ENCODE measurements around the gene LAMA3. TPM values are rescaled to one million over a fixed set of nuclear protein-coding genes. Genes with fewer than 3 reads are reported as not detected.

Gene LAMA3
- total RNA-seq, 1 donor from 2014 or later = 106 TPM

DNA sequence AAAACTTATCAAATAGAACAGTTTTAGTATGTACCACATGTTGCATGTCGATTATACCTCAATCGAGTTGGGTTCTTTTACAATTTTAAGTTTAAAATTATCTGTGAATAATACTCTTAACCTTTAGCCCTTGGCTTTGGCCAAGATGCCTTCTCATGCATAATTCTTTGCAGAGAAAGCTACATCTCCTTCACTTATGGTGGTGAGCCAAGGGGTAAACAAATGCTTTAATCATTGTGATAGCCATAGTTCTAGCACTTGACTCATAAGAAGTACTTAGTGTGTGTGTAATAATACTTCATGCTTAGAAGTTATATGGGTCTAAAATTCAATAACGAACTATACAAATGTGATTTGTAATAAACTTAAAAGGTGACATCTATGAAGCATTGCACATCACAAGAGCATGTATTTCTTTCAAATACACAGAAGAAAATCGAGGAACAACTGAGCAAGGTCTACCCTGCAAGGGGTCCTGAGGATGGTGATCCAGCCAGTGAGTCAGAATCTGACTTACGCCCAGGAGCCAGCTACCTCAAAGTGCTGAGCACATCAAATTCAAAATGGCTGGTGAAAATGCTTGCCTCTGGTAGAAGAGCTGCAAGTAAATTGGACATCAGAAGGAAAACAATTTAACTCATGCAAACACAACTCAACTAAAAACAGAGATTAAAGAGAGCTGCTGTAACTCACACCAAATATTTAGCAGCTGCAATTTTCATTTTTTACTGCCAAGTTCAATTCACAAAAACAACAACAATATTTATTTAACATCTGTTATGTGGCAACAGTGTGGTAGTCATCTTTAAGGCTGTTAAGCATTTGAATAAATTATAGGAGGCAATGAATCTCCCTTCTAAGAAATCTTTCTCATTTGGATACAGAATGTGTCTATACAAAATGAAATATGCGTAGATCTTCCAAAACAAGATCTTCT lies 301.5 kb downstream of the LAMA3 start:
- intact Hi-C loops (cut with DNase I) = no loop called here
- Histone ChIP-seq H3K4me3 (no peak overlapping the region), H3K36me3 (no peaks in the 10 kb centered on the region)

GRCh38 chr18:23992089-23992940 lies 303.1 kb downstream of the LAMA3 start:
- H3K27ac ChIP-seq = peak overlapping the region; percentile 1
- intact Hi-C loops (cut with DNase I) = no loop called here

More for the DNA sequence above, 301.5 kb downstream of the LAMA3 start:
- H3K4me1 ChIP-seq = peaks cover 11% of the 10 kb centered on the region
- H3K9me3 ChIP-seq = no peaks in the 10 kb centered on the region
- no peaks in the 10 kb centered on the region for H3K27me3 ChIP-seq
- H3K27ac ChIP-seq = no peak overlapping the region
- no peak for DNase-seq (ENCODE audit: extremely low spot score in 2 of 2)
- TF ChIP-seq CTCF (IDR thresholded peaks at IDR 0.05) = no peak

GRCh38 chr18:23992941-23993280 lies 303.7 kb downstream of the LAMA3 start:
- Histone ChIP-seq H3K9me3 (no peaks in the 10 kb centered on the region), H3K27ac (peak overlapping the region; percentile 1), H3K27me3 (no peaks in the 10 kb centered on the region), H3K36me3 (no peaks in the 10 kb centered on the region), H3K4me1 (peaks cover 15% of the 10 kb centered on the region), H3K4me3 (no peak overlapping the region)
- no peak for TF ChIP-seq CTCF (IDR thresholded peaks at IDR 0.05)
- no peak for TF ChIP-seq POLR2A (IDR thresholded peaks at IDR 0.05)
- no peak for TF ChIP-seq POLR2AphosphoS5 (IDR thresholded peaks at IDR 0.05; ENCODE audit: insufficient read depth in 1 of 2, low read depth in 1 of 2)
- intact Hi-C loops (cut with DNase I) = no loop called here
- no peak for DNase-seq (ENCODE audit: extremely low spot score in 2 of 2)

More at GRCh38 chr18:23992089-23992940, 303.1 kb downstream of the LAMA3 start:
- no peaks in the 10 kb centered on the region for H3K36me3 ChIP-seq
- TF ChIP-seq CTCF (IDR thresholded peaks at IDR 0.05) (no peak), POLR2A (IDR thresholded peaks at IDR 0.05) (no peak), POLR2AphosphoS5 (IDR thresholded peaks at IDR 0.05; ENCODE audit: insufficient read depth in 1 of 2, low read depth in 1 of 2) (peak in 1 of 2 donors; percentile 56)
- H3K4me1 ChIP-seq = peaks cover 11% of the 10 kb centered on the region
- DNase-seq (ENCODE audit: extremely low spot score in 2 of 2) = no peak
- H3K9me3 ChIP-seq = no peaks in the 10 kb centered on the region
- H3K27me3 ChIP-seq = no peaks in the 10 kb centered on the region
- H3K4me3 ChIP-seq = no peak overlapping the region

- intact Hi-C loops (cut with DNase I) = no loop called here
- H3K27ac ChIP-seq = no peak overlapping the region
- H3K4me3 ChIP-seq = no peak overlapping the region
- DNase-seq (ENCODE audit: extremely low spot score in 2 of 2) = no peak
- H3K9me3 ChIP-seq = no peaks in the 10 kb centered on the region
- no peaks in the 10 kb centered on the region for H3K36me3 ChIP-seq
- TF ChIP-seq CTCF (IDR thresholded peaks at IDR 0.05) (no peak), POLR2A (IDR thresholded peaks at IDR 0.05) (peak in 1 of 2 donors; percentile 21), POLR2AphosphoS5 (IDR thresholded peaks at IDR 0.05; ENCODE audit: insufficient read depth in 1 of 2, low read depth in 1 of 2) (peak; percentile 12 to 49)
- peaks cover 20% of the 10 kb centered on the region for H3K4me1 ChIP-seq
- no peaks in the 10 kb centered on the region for H3K27me3 ChIP-seq
Observed at GRCh38 chr18:23994361-23994902, 305.2 kb downstream of the LAMA3 start.
